ENCODE results near the gene KCNK3. TPM values are rescaled to one million over a fixed set of nuclear protein-coding genes. Genes with fewer than 3 reads are reported as not detected.

The KCNK3 gene
- not detected for total RNA-seq
- polyA plus RNA-seq = not detected
- 0 reads per million in 6 experiments for total RNA-seq

- Mint-ChIP-seq H3K36me3 (peaks cover 0 to 21% (median 2%) of the 10 kb centered on the region in 3 donors), H3K27ac (peak within 1 kb of the TSS in 1 of 10 donors; percentile 75), H3K9me3 (peaks cover 0 to 7% (median 0%) of the 10 kb centered on the region in 9 donors), H3K4me1 (peaks cover 7 to 14% (median 11%) of the 10 kb centered on the region in 4 donors), H3K4me3 (peak within 1 kb of the TSS in 7 of 10 donors; percentile 11 to 61 (median 47)), H3K27me3 (peaks cover 36 to 89% (median 67%) of the 10 kb centered on the region in 5 donors)
- peak in 9 of 10 donors; percentile 14 to 54 (median 41) for DNase-seq
- peak; percentile 89 to 95 for ATAC-seq
- POLR2A ChIA-PET = no interaction called here
Observed at GRCh38 chr2:26692279-26692896, at the start of gene KCNK3. KCNK3 (plus strand) TSS chr2:26692722; CDS start chr2:26692876, 154 bp downstream.

GRCh38 chr2:26644188-26644835 is 48.2 kb upstream of the KCNK3 start:
- Mint-ChIP-seq H3K4me3 (no peak overlapping the region), H3K27me3 (peaks cover 9 to 52% (median 40%) of the 10 kb centered on the region in 5 donors), H3K27ac (no peak overlapping the region), H3K4me1 (no peaks in the 10 kb centered on the region), H3K9me3 (no peaks in the 10 kb centered on the region), H3K36me3 (no peaks in the 10 kb centered on the region)
- POLR2A ChIA-PET = no interaction called here
- DNase-seq (no peak), ATAC-seq (no peak)

- Mint-ChIP-seq H3K27me3 (peaks cover 9 to 59% (median 40%) of the 10 kb centered on the region in 5 donors), H3K4me3 (no peak overlapping the region), H3K27ac (no peak overlapping the region), H3K4me1 (no peaks in the 10 kb centered on the region), H3K9me3 (no peaks in the 10 kb centered on the region), H3K36me3 (no peaks in the 10 kb centered on the region)
- ATAC-seq (no peak), DNase-seq (no peak)
- POLR2A ChIA-PET = no interaction called here
Observed at GRCh38 chr2:26645762-26646161, 46.8 kb upstream of the KCNK3 start.

- no peak for ATAC-seq
- POLR2A ChIA-PET = no interaction called here
- Mint-ChIP-seq H3K27ac (no peak overlapping the region), H3K4me1 (no peaks in the 10 kb centered on the region), H3K9me3 (no peaks in the 10 kb centered on the region), H3K27me3 (peaks cover 5 to 60% (median 31%) of the 10 kb centered on the region in 5 donors), H3K36me3 (no peaks in the 10 kb centered on the region), H3K4me3 (no peak overlapping the region)
- no peak for DNase-seq
Observed at GRCh38 chr2:26646986-26647672, 45.4 kb upstream of the KCNK3 start.

GRCh38 chr2:26647981-26648380 is 44.5 kb upstream of the KCNK3 start:
- DNase-seq (no peak), ATAC-seq (no peak)
- H3K9me3 Mint-ChIP-seq = no peaks in the 10 kb centered on the region
- H3K4me3 Mint-ChIP-seq = no peak overlapping the region
- peaks cover 5 to 54% (median 34%) of the 10 kb centered on the region in 5 donors for H3K27me3 Mint-ChIP-seq
- POLR2A ChIA-PET = no interaction called here
- no peak overlapping the region for H3K27ac Mint-ChIP-seq
- H3K4me1 Mint-ChIP-seq = no peaks in the 10 kb centered on the region
- no peaks in the 10 kb centered on the region for H3K36me3 Mint-ChIP-seq

- Mint-ChIP-seq H3K27me3 (peaks cover 5 to 50% (median 36%) of the 10 kb centered on the region in 5 donors), H3K4me3 (no peak overlapping the region), H3K27ac (no peak overlapping the region), H3K4me1 (no peaks in the 10 kb centered on the region), H3K36me3 (no peaks in the 10 kb centered on the region), H3K9me3 (no peaks in the 10 kb centered on the region)
- DNase-seq (no peak), ATAC-seq (no peak)
- POLR2A ChIA-PET = no interaction called here
Observed at GRCh38 chr2:26648516-26648915, 44.0 kb upstream of the KCNK3 start.

GRCh38 chr2:26649322-26649721 is 43.2 kb upstream of the KCNK3 start:
- DNase-seq (no peak), ATAC-seq (no peak)
- POLR2A ChIA-PET = no interaction called here
- Mint-ChIP-seq H3K27me3 (peaks cover 5 to 46% (median 33%) of the 10 kb centered on the region in 5 donors), H3K9me3 (no peaks in the 10 kb centered on the region), H3K36me3 (no peaks in the 10 kb centered on the region), H3K4me3 (no peak overlapping the region), H3K27ac (no peak overlapping the region), H3K4me1 (no peaks in the 10 kb centered on the region)

GRCh38 chr2:26649992-26650712 is 42.4 kb upstream of the KCNK3 start:
- no peak overlapping the region for H3K4me3 Mint-ChIP-seq
- H3K9me3 Mint-ChIP-seq = no peaks in the 10 kb centered on the region
- ATAC-seq (no peak), DNase-seq (peak in 1 of 10 donors; percentile 9)
- H3K27me3 Mint-ChIP-seq = peaks cover 4 to 40% (median 30%) of the 10 kb centered on the region in 5 donors
- H3K27ac Mint-ChIP-seq = no peak overlapping the region
- POLR2A ChIA-PET = no interaction called here
- no peaks in the 10 kb centered on the region for H3K4me1 Mint-ChIP-seq
- no peaks in the 10 kb centered on the region for H3K36me3 Mint-ChIP-seq

GRCh38 chr2:26650713-26651469 is 41.6 kb upstream of the KCNK3 start:
- Mint-ChIP-seq H3K27me3 (peaks cover 2 to 33% (median 26%) of the 10 kb centered on the region in 5 donors), H3K4me3 (no peak overlapping the region), H3K27ac (peak overlapping the region in 1 of 10 donors; percentile 44), H3K4me1 (no peaks in the 10 kb centered on the region), H3K9me3 (no peaks in the 10 kb centered on the region), H3K36me3 (no peaks in the 10 kb centered on the region)
- DNase-seq (peak in 1 of 10 donors; percentile 12), ATAC-seq (no peak)
- POLR2A ChIA-PET = no interaction called here

- POLR2A ChIA-PET = no interaction called here
- H3K9me3 Mint-ChIP-seq = no peaks in the 10 kb centered on the region
- no peaks in the 10 kb centered on the region for H3K4me1 Mint-ChIP-seq
- H3K36me3 Mint-ChIP-seq = no peaks in the 10 kb centered on the region
- H3K4me3 Mint-ChIP-seq = no peak overlapping the region
- H3K27ac Mint-ChIP-seq = no peak overlapping the region
- ATAC-seq (no peak), DNase-seq (no peak)
- H3K27me3 Mint-ChIP-seq = peaks cover 0 to 29% (median 23%) of the 10 kb centered on the region in 5 donors
Observed at GRCh38 chr2:26651470-26651771, 41.1 kb upstream of the KCNK3 start.

GRCh38 chr2:26651799-26652198 is 40.7 kb upstream of the KCNK3 start:
- ATAC-seq (no peak), DNase-seq (no peak)
- Mint-ChIP-seq H3K27me3 (peaks cover 0 to 25% (median 23%) of the 10 kb centered on the region in 5 donors), H3K36me3 (no peaks in the 10 kb centered on the region), H3K4me3 (no peak overlapping the region), H3K27ac (no peak overlapping the region), H3K9me3 (no peaks in the 10 kb centered on the region), H3K4me1 (no peaks in the 10 kb centered on the region)
- POLR2A ChIA-PET = no interaction called here

- Mint-ChIP-seq H3K4me3 (no peak overlapping the region), H3K27ac (no peak overlapping the region), H3K36me3 (no peaks in the 10 kb centered on the region), H3K4me1 (no peaks in the 10 kb centered on the region), H3K9me3 (peaks cover 0 to 3% (median 0%) of the 10 kb centered on the region in 9 donors), H3K27me3 (peaks cover 0 to 23% (median 20%) of the 10 kb centered on the region in 5 donors)
- POLR2A ChIA-PET = no interaction called here
- DNase-seq = no peak
- ATAC-seq = no peak
Observed at GRCh38 chr2:26652361-26653041, 40.0 kb upstream of the KCNK3 start.
